Ovary (tissue), 9 donors: ENCODE results near the gene ACSF3. TPM values are rescaled to one million over a fixed set of nuclear protein-coding genes. Genes with fewer than 3 reads are reported as not detected.

Experiments used
- DNase-seq, 5 donors: peaks; one replicate each; pipeline ENCODE4 v3.0.0-alpha.2; 2019 to 2020
- H3K27ac ChIP-seq, 2 donors: fragments of 200-600 bp; one replicate each; pipeline versions ENCODE4 v1.5.1 to v1.8.0; 2019 to 2022
- H3K27me3 ChIP-seq: fragments of 200-600 bp; one replicate; pipeline ENCODE4 v1.8.0; 2022
- H3K36me3 ChIP-seq: fragments of 200-600 bp; sonication (generic); one replicate; pipeline ENCODE4 v1.5.1; 2019
- H3K4me1 ChIP-seq: one replicate; pipeline ENCODE4 v1.8.1; 2013; ENCODE audit warnings: mild to moderate bottlenecking, moderate library complexity; ENCODE audit not compliant: insufficient read depth
- H3K4me3 ChIP-seq: fragments of 200-600 bp; sonication (generic); one replicate; pipeline ENCODE4 v1.5.1; 2017
- H3K9me3 ChIP-seq, 2 donors: fragments of 200-600 bp in 1 of 2; sonication (generic) in 1 of 2; one replicate each; pipeline versions ENCODE4 v1.5.1 to v1.8.1; 2013 to 2019; ENCODE audit warnings: mild to moderate bottlenecking in 1 of 2, moderate library complexity in 1 of 2
- EP300 ChIP-seq: sonication (generic); formaldehyde crosslinking; IDR thresholded peaks from one replicate; pipeline ENCODE4 v1.6.1; 2017; ENCODE audit warnings: antibody characterized with exemption
- POLR2A ChIP-seq: fragments of 450-650 bp; IDR thresholded peaks from one replicate; pipeline ENCODE4 v1.6.1; 2017; ENCODE audit warnings: antibody characterized with exemption, mild to moderate bottlenecking, moderate library complexity
- WGBS, 3 donors: extraction: QIAGEN DNeasy Blood & Tissue Kit in 1 of 3; methylation state at CpG; one replicate each; pipeline versions ENCODE4 v1.1.5 to v1.1.7; 2013 to 2017; 5-methylcytosine and 5-hydroxymethylcytosine counted together
- intact Hi-C, 4 donors: fragments of 100-400 bp; cut with DNase I; formaldehyde crosslinking; loops; one replicate each; pipeline versions ENCODE4 v1.11.0 to v1.15.1; 2022 to 2023
- polyA plus RNA-seq, 2 donors: library from polyadenylated mRNA; stranded (reverse); fragments of 200-250 nt in 1 of 2; fragments of 350-450 nt in 1 of 2; fragmentation: Illumina TruSeq in 1 of 2; extraction: RNeasy Lipid Tissue Mini Kit (QIAGEN cat#74804) in 1 of 2; gene quantifications; one replicate each; pipeline ENCODE4 v1.2.3, GENCODE V29; 2013 to 2014
- total RNA-seq, 7 donors: library from RNA; depleted of rRNA in 2 of 7; stranded (reverse); fragments of >200 nt in 2 of 7; fragmentation: NEBNext Ultra II Directional in 3 of 7; extraction: Animal tissue kit (Norgen Biotek cat#: 25700) in 3 of 7; gene quantifications; one replicate each; pipeline versions ENCODE4 v1.1.0 to v1.2.4, GENCODE V29; 2016 to 2023
- TF ChIP-seq, protein P1 (sequence below), 3 donors: fragments of 450-650 bp in 2 of 3; fragments of 200-600 bp in 1 of 3; IDR thresholded peaks; one replicate each; pipeline versions ENCODE4 v1.5.1 to v1.8.0; 2016 to 2022; ENCODE audit warnings: antibody characterized with exemption in 3 of 3, mild to moderate bottlenecking in 1 of 3
- donor health status: DM: no; HTN: no; CAD: no; lungs with moderate emphysema.
- donor health status: DM: no; HTN: no; CAD: no.
- donor health status: Bipolar disorder and iron deficiency.
- donor health status: DM: yes; HTN: yes; CAD: no.
- donor health status: DM: no; HTN: no; CAD: no.
- donor health status: DM: yes; HTN: yes; CAD: no.

Gene ACSF3
- total and polyA plus RNA-seq, 9 donors = 16.2 to 40.9 (median 28.0) TPM

DNA sequence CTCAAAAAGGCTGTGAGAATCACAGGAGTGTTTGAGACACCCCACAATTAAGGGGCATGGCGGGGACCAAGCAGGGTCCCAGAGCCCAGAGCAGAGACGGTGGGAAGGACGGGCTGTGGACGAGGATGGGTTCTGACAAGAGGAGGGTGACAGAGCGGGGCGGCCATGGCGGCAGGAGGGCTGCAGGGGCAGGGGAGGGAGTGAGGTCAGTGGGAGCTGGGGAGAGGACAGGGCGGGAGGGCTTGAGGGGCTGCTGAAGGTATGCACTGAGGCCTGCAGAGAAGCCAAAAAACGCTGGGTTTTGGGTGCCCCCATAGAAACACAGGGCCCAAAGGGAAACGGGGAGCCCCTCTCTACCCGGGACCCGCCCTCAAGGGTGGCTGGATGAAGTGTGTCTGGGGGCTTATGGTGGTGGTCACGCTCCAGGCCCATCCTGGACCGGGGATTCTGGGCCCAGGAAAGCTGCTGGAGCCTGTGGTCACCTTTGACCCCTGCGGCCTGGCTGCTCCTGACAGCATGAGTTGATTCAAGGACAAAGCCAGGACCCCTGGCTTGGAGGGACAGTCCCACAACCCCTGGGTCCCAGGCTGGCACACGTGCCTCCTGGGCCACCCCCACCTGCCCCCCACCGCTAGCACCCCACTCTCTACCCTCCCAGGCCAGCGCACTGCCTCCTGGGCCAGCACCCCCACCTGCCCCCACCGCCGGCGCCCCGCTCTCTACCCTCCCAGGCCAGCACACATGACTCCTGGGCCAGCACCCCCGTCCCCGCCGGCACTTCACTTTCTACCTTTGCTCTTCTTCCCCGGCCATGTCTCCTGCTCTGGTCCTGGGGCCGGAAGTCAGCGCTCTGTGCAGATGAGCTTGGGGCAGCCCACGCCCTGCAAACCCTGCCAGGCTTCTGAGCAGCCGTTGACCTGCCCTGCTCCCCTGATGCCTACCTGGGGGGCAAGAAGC, 31.0 kb upstream of the ACSF3 start:
- intact Hi-C loops = no loop called here
- H3K27me3 ChIP-seq = no peaks in the 10 kb centered on the region

DNA sequence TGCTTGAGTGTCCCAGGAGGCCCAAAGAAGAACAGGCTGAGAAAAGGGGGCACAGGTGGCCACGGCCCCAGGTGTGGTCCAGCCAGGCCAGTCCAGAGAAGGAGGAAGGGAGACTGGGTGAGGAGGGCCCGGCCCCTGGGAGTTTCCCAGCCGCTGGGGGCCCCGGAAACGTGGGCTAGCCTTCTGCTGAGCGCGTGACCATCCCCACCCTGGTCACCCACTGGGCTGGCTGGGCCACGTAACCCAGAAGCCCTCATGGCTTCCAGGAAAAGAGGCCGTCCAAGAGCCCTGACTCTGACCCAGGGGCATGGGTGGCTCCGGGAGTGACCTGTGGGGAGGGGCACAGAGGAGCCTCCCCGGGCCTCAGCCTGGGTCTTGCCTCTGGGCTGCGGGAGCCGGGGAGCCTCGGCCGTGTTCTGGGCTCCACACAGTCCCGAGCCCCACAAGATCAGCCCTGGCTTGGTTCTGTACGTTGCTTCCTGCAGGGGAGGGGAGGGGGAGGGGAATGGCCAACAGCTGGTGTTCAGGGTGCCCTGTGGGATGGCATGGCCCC, 29.8 kb upstream of the ACSF3 start:
- no peak for DNase-seq
- intact Hi-C loops = no loop called here
- Histone ChIP-seq H3K4me3 (no peak overlapping the region), H3K36me3 (no peaks in the 10 kb centered on the region), H3K9me3 (no peaks in the 10 kb centered on the region), H3K4me1 (no peaks in the 10 kb centered on the region), H3K27me3 (no peaks in the 10 kb centered on the region), H3K27ac (no peak overlapping the region)
- 81 to 96% (median 88%) methylated on average over 11 to 17 of the region's 17 CpGs for WGBS, 3 donors
- TF ChIP-seq, protein P1, sequence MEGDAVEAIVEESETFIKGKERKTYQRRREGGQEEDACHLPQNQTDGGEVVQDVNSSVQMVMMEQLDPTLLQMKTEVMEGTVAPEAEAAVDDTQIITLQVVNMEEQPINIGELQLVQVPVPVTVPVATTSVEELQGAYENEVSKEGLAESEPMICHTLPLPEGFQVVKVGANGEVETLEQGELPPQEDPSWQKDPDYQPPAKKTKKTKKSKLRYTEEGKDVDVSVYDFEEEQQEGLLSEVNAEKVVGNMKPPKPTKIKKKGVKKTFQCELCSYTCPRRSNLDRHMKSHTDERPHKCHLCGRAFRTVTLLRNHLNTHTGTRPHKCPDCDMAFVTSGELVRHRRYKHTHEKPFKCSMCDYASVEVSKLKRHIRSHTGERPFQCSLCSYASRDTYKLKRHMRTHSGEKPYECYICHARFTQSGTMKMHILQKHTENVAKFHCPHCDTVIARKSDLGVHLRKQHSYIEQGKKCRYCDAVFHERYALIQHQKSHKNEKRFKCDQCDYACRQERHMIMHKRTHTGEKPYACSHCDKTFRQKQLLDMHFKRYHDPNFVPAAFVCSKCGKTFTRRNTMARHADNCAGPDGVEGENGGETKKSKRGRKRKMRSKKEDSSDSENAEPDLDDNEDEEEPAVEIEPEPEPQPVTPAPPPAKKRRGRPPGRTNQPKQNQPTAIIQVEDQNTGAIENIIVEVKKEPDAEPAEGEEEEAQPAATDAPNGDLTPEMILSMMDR (IDR thresholded peaks at IDR 0.05) = no peak
- TF ChIP-seq EP300 (no peak), POLR2A (no peak)

More for the DNA sequence above, 31.0 kb upstream of the ACSF3 start:
- WGBS, 3 donors = 79 to 87% (median 84%) methylated on average over 30 of the region's 30 CpGs
- TF ChIP-seq, protein P1 (IDR thresholded peaks at IDR 0.05) = no peak
- no peak for TF ChIP-seq POLR2A
- TF ChIP-seq EP300 = no peak
- Histone ChIP-seq H3K36me3 (no peaks in the 10 kb centered on the region), H3K9me3 (no peaks in the 10 kb centered on the region), H3K4me1 (no peaks in the 10 kb centered on the region), H3K27ac (no peak overlapping the region), H3K4me3 (no peak overlapping the region)
- no peak for DNase-seq

DNA sequence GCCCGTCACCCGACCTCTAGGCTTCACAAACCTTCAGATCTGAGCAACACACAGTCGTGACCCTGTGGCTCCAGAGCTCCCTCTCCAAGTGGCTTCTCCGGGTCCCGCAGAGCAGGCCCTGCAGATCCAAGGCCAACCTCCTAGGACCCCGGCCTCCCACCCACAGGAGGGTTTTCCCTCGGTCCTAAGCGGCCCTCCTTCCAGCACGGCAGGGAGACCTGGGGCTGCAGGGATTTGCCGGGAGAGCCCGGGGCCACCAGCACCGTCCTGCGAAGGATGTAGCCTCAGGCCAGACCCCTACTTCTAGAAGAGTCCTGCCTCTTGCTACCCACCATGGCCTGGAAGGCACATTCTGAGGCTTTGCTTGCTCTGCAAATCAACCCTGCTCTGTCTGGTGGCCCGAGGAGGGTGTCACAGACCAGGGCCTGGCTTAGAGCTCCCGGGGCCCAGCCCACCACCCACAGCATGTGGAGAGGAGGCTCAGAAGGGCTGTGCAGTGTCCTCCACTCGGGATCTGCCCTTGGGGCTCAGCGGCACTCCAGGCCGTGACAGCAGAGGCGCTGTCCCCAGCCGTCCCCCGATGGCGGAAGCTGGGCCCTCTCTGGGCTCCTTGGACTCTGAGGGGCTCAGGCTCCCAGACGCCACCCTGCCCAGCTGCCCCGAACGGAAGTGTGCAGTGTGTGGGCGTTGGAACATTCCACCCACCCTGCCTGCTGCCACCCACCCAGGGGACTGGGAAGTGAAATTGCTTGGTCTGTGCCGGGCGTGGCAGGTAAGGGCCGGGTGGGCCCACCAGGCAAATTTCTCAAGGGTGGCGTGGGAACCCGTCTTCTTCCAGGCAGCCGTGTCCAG, 28.8 kb upstream of the ACSF3 start:
- TF ChIP-seq EP300 = no peak
- TF ChIP-seq POLR2A = no peak
- TF ChIP-seq, protein P1 (IDR thresholded peaks at IDR 0.05) = no peak
- intact Hi-C loops = no loop called here
- WGBS, 3 donors = 75 to 79% (median 77%) methylated on average over 31 to 32 of the region's 32 CpGs
- Histone ChIP-seq H3K4me1 (no peaks in the 10 kb centered on the region), H3K27ac (no peak overlapping the region), H3K36me3 (no peaks in the 10 kb centered on the region), H3K27me3 (no peaks in the 10 kb centered on the region), H3K4me3 (no peak overlapping the region), H3K9me3 (no peaks in the 10 kb centered on the region)
- DNase-seq = no peak

DNA sequence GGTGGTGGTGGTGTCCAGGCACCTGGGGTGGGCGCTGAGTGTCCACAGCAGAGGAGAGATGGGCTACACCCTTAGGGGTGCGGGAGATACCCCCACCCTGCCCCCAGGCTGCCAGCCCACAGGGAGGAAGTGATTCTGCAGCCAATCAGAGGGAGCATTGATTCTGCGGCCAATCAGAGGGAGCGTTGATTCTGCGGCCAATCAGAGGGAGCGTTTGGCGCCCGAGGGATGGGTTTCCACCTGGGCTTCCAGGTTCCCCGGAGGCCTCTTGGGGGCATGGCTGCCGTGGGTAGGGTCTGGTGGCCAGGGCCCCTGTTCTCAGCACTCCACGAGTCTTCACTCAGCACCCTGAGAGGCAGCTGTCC, 28.2 kb upstream of the ACSF3 start:
- intact Hi-C loops = no loop called here
- no peaks in the 10 kb centered on the region for H3K27me3 ChIP-seq
- DNase-seq = no peak
- H3K27ac ChIP-seq = no peak overlapping the region
- no peak for TF ChIP-seq POLR2A
- no peak for TF ChIP-seq EP300
- TF ChIP-seq, protein P1 (IDR thresholded peaks at IDR 0.05) = no peak
- no peaks in the 10 kb centered on the region for H3K36me3 ChIP-seq
- whole genome bisulfite sequencing, 3 donors = 83 to 92% (median 91%) methylated on average over 11 of the region's 11 CpGs
- no peak overlapping the region for H3K4me3 ChIP-seq
- no peaks in the 10 kb centered on the region for H3K4me1 ChIP-seq
- no peaks in the 10 kb centered on the region for H3K9me3 ChIP-seq
